ENCODE data around the gene GNAI2.
"Not testable (repeated sequence)": the region's sequence is repeated elsewhere in the genome, so short reads cannot be mapped to it uniquely, and the experiment has no call there.

Gene GNAI2

GRCh38 chr3:50268703-50269451 is 32.9 kb downstream of the GNAI2 start, which contains the start of gene SEMA3B:
TSS of gene SEMA3B (plus strand) at chr3:50269147. CDS start at chr3:50269241, 94 bp downstream.
- Histone ChIP-seq H3K27me3 (peaks cover 56% of the 10 kb centered on the region), H3K4me1 (ENCODE audit: control insufficient read depth in 1 of 2, insufficient read depth in 1 of 2, low read depth in 1 of 2, low read length in 1 of 2) (peaks cover 13 to 14% of the 10 kb centered on the region in 2 experiments), H3K27ac (no peak within 1 kb of the TSS), H3K9me3 (no peaks in the 10 kb centered on the region), H3K36me3 (no peaks in the 10 kb centered on the region), H3K4me3 (ENCODE audit: low read depth in 1 of 2, low read length in 1 of 2) (no peak within 1 kb of the TSS)
- no peak for TF ChIP-seq CTCF (IDR thresholded peaks at IDR 0.05)

- no peak overlapping the region for H3K4me3 ChIP-seq (ENCODE audit: low read depth in 1 of 2, low read length in 1 of 2)
- H3K27ac ChIP-seq: no peak overlapping the region
- H3K36me3 ChIP-seq: no peaks in the 10 kb centered on the region
- H3K4me1 ChIP-seq (ENCODE audit: control insufficient read depth in 1 of 2, insufficient read depth in 1 of 2, low read depth in 1 of 2, low read length in 1 of 2): peaks cover 19 to 20% of the 10 kb centered on the region in 2 experiments
- no peak for TF ChIP-seq CTCF (IDR thresholded peaks at IDR 0.05)
- H3K27me3 ChIP-seq: peaks cover 62% of the 10 kb centered on the region
- no peaks in the 10 kb centered on the region for H3K9me3 ChIP-seq
Measured at GRCh38 chr3:50269460-50269859, 33.5 kb downstream of the GNAI2 start.

- Histone ChIP-seq H3K27me3 (peaks cover 62% of the 10 kb centered on the region), H3K36me3 (no peaks in the 10 kb centered on the region), H3K27ac (no peak overlapping the region), H3K9me3 (no peaks in the 10 kb centered on the region), H3K4me1 (ENCODE audit: control insufficient read depth in 1 of 2, insufficient read depth in 1 of 2, low read depth in 1 of 2, low read length in 1 of 2) (peaks cover 21 to 25% of the 10 kb centered on the region in 2 experiments), H3K4me3 (ENCODE audit: low read depth in 1 of 2, low read length in 1 of 2) (no peak overlapping the region)
- no peak for TF ChIP-seq CTCF (IDR thresholded peaks at IDR 0.05)
Measured at GRCh38 chr3:50269977-50270413, 34.0 kb downstream of the GNAI2 start.

- Histone ChIP-seq H3K27ac (no peak overlapping the region), H3K4me1 (ENCODE audit: control insufficient read depth in 1 of 2, insufficient read depth in 1 of 2, low read depth in 1 of 2, low read length in 1 of 2) (peaks cover 21 to 31% of the 10 kb centered on the region in 2 experiments), H3K27me3 (peaks cover 62% of the 10 kb centered on the region), H3K4me3 (ENCODE audit: low read depth in 1 of 2, low read length in 1 of 2) (no peak overlapping the region), H3K9me3 (no peaks in the 10 kb centered on the region), H3K36me3 (no peaks in the 10 kb centered on the region)
- no peak for TF ChIP-seq CTCF (IDR thresholded peaks at IDR 0.05)
Measured at GRCh38 chr3:50270422-50271224, 34.6 kb downstream of the GNAI2 start.

- Histone ChIP-seq H3K4me3 (ENCODE audit: low read depth in 1 of 2, low read length in 1 of 2) (no peak overlapping the region), H3K36me3 (no peaks in the 10 kb centered on the region), H3K9me3 (no peaks in the 10 kb centered on the region), H3K27ac (no peak overlapping the region), H3K4me1 (ENCODE audit: control insufficient read depth in 1 of 2, insufficient read depth in 1 of 2, low read depth in 1 of 2, low read length in 1 of 2) (peaks cover 26 to 38% of the 10 kb centered on the region in 2 experiments), H3K27me3 (peaks cover 62% of the 10 kb centered on the region)
- TF ChIP-seq CTCF (IDR thresholded peaks at IDR 0.05): no peak
Measured at GRCh38 chr3:50271314-50271936, 35.4 kb downstream of the GNAI2 start.

GRCh38 chr3:50272538-50272910 is 36.5 kb downstream of the GNAI2 start:
- Histone ChIP-seq H3K4me3 (ENCODE audit: low read depth in 1 of 2, low read length in 1 of 2) (peak overlapping the region in 1 of 2 experiments; percentile 58), H3K4me1 (ENCODE audit: control insufficient read depth in 1 of 2, insufficient read depth in 1 of 2, low read depth in 1 of 2, low read length in 1 of 2) (peaks cover 26 to 38% of the 10 kb centered on the region in 2 experiments), H3K27me3 (peaks cover 62% of the 10 kb centered on the region)
- not testable (repeated sequence) for H3K9me3 ChIP-seq, H3K27ac ChIP-seq, H3K36me3 ChIP-seq
